ENCODE measurements around the gene THRB.

Gene THRB

GRCh38 chr3:24249523-24249922, 245.1 kb downstream of the THRB start:
- no peaks in the 10 kb centered on the region for H3K27me3 ChIP-seq (ENCODE audit: control insufficient read depth in 1 of 2, insufficient read depth in 1 of 2, low read length in 2 of 2)
- H3K9me3 ChIP-seq (ENCODE audit: control insufficient read depth, low read length), result no peaks in the 10 kb centered on the region
- no peak overlapping the region for H2BK15ac ChIP-seq (ENCODE audit: low read depth, poor library complexity, severe bottlenecking)
- no peak overlapping the region for H3K4me2 ChIP-seq (ENCODE audit: low read length, poor library complexity, severe bottlenecking)
- no peak overlapping the region for H2BK5ac ChIP-seq (ENCODE audit: low read depth, low read length, poor library complexity, severe bottlenecking)
- no peak overlapping the region for H2BK120ac ChIP-seq (ENCODE audit: low read depth, low read length)
- no peak overlapping the region for H4K91ac ChIP-seq (ENCODE audit: low read length)
- H3K23ac ChIP-seq (ENCODE audit: low read length in 2 of 2), result no peak overlapping the region
- H4K8ac ChIP-seq (ENCODE audit: low read length), result no peak overlapping the region
- no peak for DNase-seq
- no peak overlapping the region for H3K18ac ChIP-seq (ENCODE audit: low read depth in 1 of 2, low read length in 2 of 2)
- 100% methylated on average over 1 of the region's 1 CpG for WGBS
- no peaks in the 10 kb centered on the region for H3K4me1 ChIP-seq (ENCODE audit: control insufficient read depth, insufficient read depth, low read depth, low read length)
- no peak overlapping the region for H2AFZ ChIP-seq (ENCODE audit: low read depth, low read length)
- no peak overlapping the region for H3K14ac ChIP-seq (ENCODE audit: low read length in 2 of 2)
- H2AK5ac ChIP-seq (ENCODE audit: low read length, severe bottlenecking), result no peak overlapping the region
- H3K9ac ChIP-seq (ENCODE audit: low read length), result no peak overlapping the region
- no peak overlapping the region for H3K27ac ChIP-seq (ENCODE audit: low read length, poor library complexity, severe bottlenecking)
- H3K4ac ChIP-seq (ENCODE audit: low read depth in 1 of 2, low read length in 2 of 2), result no peak overlapping the region
- H2BK12ac ChIP-seq (ENCODE audit: low read length in 2 of 2), result no peak overlapping the region
- no peaks in the 10 kb centered on the region for H3K36me3 ChIP-seq (ENCODE audit: control insufficient read depth in 1 of 2, insufficient read depth in 2 of 2, low read depth in 1 of 2, low read length in 2 of 2)
- H3K4me3 ChIP-seq (ENCODE audit: insufficient read depth in 1 of 2, low read depth in 1 of 2, low read length in 2 of 2), result no peak overlapping the region
- H3K79me1 ChIP-seq (replicated peaks; ENCODE audit: low read length, poor library complexity, severe bottlenecking), result no peaks in the 10 kb centered on the region

DNA sequence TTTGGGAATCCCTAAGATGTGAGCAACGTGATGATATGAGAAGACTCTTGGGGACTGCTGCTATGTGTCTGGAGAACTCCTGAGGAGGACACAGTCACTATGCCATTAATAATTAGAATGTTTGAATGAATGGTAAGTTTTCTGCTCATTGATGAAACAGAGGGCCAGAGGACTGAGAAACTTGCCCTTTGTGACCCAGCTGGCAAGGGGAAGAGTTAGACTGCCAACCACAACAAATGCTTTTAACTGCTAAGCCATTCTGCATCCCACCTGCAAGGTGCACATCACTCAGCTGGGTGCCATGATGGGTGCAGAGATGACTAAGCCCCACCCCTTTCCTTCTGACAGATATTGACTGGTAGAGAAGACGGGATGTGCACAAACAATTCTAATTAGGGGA, 249.6 kb downstream of the THRB start:
- H3K9ac ChIP-seq (ENCODE audit: low read length), result no peak overlapping the region
- no peak overlapping the region for H3K18ac ChIP-seq (ENCODE audit: low read depth in 1 of 2, low read length in 2 of 2)
- no peak overlapping the region for H2BK5ac ChIP-seq (ENCODE audit: low read depth, low read length, poor library complexity, severe bottlenecking)
- H3K9me3 ChIP-seq (ENCODE audit: control insufficient read depth, low read length), result no peaks in the 10 kb centered on the region
- no peak overlapping the region for H3K4me3 ChIP-seq (ENCODE audit: insufficient read depth in 1 of 2, low read depth in 1 of 2, low read length in 2 of 2)
- no peak for DNase-seq
- H3K27ac ChIP-seq (ENCODE audit: low read length, poor library complexity, severe bottlenecking), result no peak overlapping the region
- H3K4me2 ChIP-seq (ENCODE audit: low read length, poor library complexity, severe bottlenecking), result no peak overlapping the region
- no peak overlapping the region for H3K23ac ChIP-seq (ENCODE audit: low read length in 2 of 2)
- H3K27me3 ChIP-seq (ENCODE audit: control insufficient read depth in 1 of 2, insufficient read depth in 1 of 2, low read length in 2 of 2), result no peaks in the 10 kb centered on the region
- no peak overlapping the region for H2AK5ac ChIP-seq (ENCODE audit: low read length, severe bottlenecking)
- 87% methylated on average over 1 of the region's 2 CpGs for WGBS
- H3K14ac ChIP-seq (ENCODE audit: low read length in 2 of 2), result no peak overlapping the region
- H2BK12ac ChIP-seq (ENCODE audit: low read length in 2 of 2), result no peak overlapping the region
- no peak overlapping the region for H2BK15ac ChIP-seq (ENCODE audit: low read depth, poor library complexity, severe bottlenecking)
- no peak overlapping the region for H4K8ac ChIP-seq (ENCODE audit: low read length)
- no peaks in the 10 kb centered on the region for H3K79me1 ChIP-seq (replicated peaks; ENCODE audit: low read length, poor library complexity, severe bottlenecking)
- H2BK120ac ChIP-seq (ENCODE audit: low read depth, low read length), result no peak overlapping the region
- H3K36me3 ChIP-seq (ENCODE audit: control insufficient read depth in 1 of 2, insufficient read depth in 2 of 2, low read depth in 1 of 2, low read length in 2 of 2), result no peaks in the 10 kb centered on the region
- no peak overlapping the region for H3K4ac ChIP-seq (ENCODE audit: low read depth in 1 of 2, low read length in 2 of 2)
- no peak overlapping the region for H4K91ac ChIP-seq (ENCODE audit: low read length)
- no peak overlapping the region for H2AFZ ChIP-seq (ENCODE audit: low read depth, low read length)
- peaks cover 2% of the 10 kb centered on the region for H3K4me1 ChIP-seq (ENCODE audit: control insufficient read depth, insufficient read depth, low read depth, low read length)

DNA sequence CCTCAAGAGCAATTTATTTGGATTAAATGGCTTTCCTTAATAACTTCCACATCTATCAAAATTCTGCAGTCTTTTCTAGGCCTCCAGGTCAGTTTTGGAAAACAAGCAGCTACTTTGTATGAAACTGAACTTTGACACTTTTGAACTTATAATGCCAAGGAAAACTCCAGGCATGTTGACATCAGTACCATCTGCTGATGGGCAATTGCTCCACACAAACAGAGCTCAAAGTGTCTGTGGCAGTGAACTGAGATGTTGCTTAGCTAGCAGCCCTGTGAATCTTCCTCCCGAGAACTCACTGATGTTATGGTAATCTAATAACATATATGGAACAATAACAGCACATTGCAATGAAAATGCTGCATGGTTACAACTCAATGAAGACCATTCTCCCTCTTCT, 250.2 kb downstream of the THRB start:
- H3K27ac ChIP-seq (ENCODE audit: low read length, poor library complexity, severe bottlenecking), result no peak overlapping the region
- H3K27me3 ChIP-seq (ENCODE audit: control insufficient read depth in 1 of 2, insufficient read depth in 1 of 2, low read length in 2 of 2), result no peaks in the 10 kb centered on the region
- H3K79me1 ChIP-seq (replicated peaks; ENCODE audit: low read length, poor library complexity, severe bottlenecking), result no peaks in the 10 kb centered on the region
- no peak overlapping the region for H2AK5ac ChIP-seq (ENCODE audit: low read length, severe bottlenecking)
- no peak overlapping the region for H3K18ac ChIP-seq (ENCODE audit: low read depth in 1 of 2, low read length in 2 of 2)
- no peak overlapping the region for H2BK120ac ChIP-seq (ENCODE audit: low read depth, low read length)
- peaks cover 2% of the 10 kb centered on the region for H3K4me1 ChIP-seq (ENCODE audit: control insufficient read depth, insufficient read depth, low read depth, low read length)
- H3K36me3 ChIP-seq (ENCODE audit: control insufficient read depth in 1 of 2, insufficient read depth in 2 of 2, low read depth in 1 of 2, low read length in 2 of 2), result no peaks in the 10 kb centered on the region
- H3K4me2 ChIP-seq (ENCODE audit: low read length, poor library complexity, severe bottlenecking), result no peak overlapping the region
- H4K8ac ChIP-seq (ENCODE audit: low read length), result no peak overlapping the region
- H3K9ac ChIP-seq (ENCODE audit: low read length), result no peak overlapping the region
- H2BK12ac ChIP-seq (ENCODE audit: low read length in 2 of 2), result no peak overlapping the region
- H3K4me3 ChIP-seq (ENCODE audit: insufficient read depth in 1 of 2, low read depth in 1 of 2, low read length in 2 of 2), result no peak overlapping the region
- H3K4ac ChIP-seq (ENCODE audit: low read depth in 1 of 2, low read length in 2 of 2), result no peak overlapping the region
- H2AFZ ChIP-seq (ENCODE audit: low read depth, low read length), result no peak overlapping the region
- no peak overlapping the region for H3K14ac ChIP-seq (ENCODE audit: low read length in 2 of 2)
- no peak overlapping the region for H4K91ac ChIP-seq (ENCODE audit: low read length)
- no peak for DNase-seq
- no peak overlapping the region for H2BK15ac ChIP-seq (ENCODE audit: low read depth, poor library complexity, severe bottlenecking)
- no peak overlapping the region for H3K23ac ChIP-seq (ENCODE audit: low read length in 2 of 2)
- H2BK5ac ChIP-seq (ENCODE audit: low read depth, low read length, poor library complexity, severe bottlenecking), result no peak overlapping the region
- H3K9me3 ChIP-seq (ENCODE audit: control insufficient read depth, low read length), result no peaks in the 10 kb centered on the region
- no CpG with 5 or more reads among the region's 1 CpG for WGBS

- Histone ChIP-seq H2BK12ac (ENCODE audit: low read length in 2 of 2) (no peak overlapping the region), H2BK15ac (ENCODE audit: low read depth, poor library complexity, severe bottlenecking) (no peak overlapping the region), H2AK5ac (ENCODE audit: low read length, severe bottlenecking) (peak overlapping the region; percentile 30), H4K91ac (ENCODE audit: low read length) (no peak overlapping the region), H3K79me1 (replicated peaks; ENCODE audit: low read length, poor library complexity, severe bottlenecking) (no peaks in the 10 kb centered on the region), H2BK120ac (ENCODE audit: low read depth, low read length) (no peak overlapping the region), H2BK5ac (ENCODE audit: low read depth, low read length, poor library complexity, severe bottlenecking) (no peak overlapping the region), H3K18ac (ENCODE audit: low read depth in 1 of 2, low read length in 2 of 2) (peak overlapping the region in 1 of 2 experiments; percentile 53), H3K27me3 (ENCODE audit: control insufficient read depth in 1 of 2, insufficient read depth in 1 of 2, low read length in 2 of 2) (no peaks in the 10 kb centered on the region), H3K4me3 (ENCODE audit: insufficient read depth in 1 of 2, low read depth in 1 of 2, low read length in 2 of 2) (peak overlapping the region in 1 of 2 experiments; percentile 14), H3K4me2 (ENCODE audit: low read length, poor library complexity, severe bottlenecking) (no peak overlapping the region), H3K9ac (ENCODE audit: low read length) (peak overlapping the region; percentile 36), H4K8ac (ENCODE audit: low read length) (no peak overlapping the region), H3K4ac (ENCODE audit: low read depth in 1 of 2, low read length in 2 of 2) (peak overlapping the region in 1 of 2 experiments; percentile 18), H3K23ac (ENCODE audit: low read length in 2 of 2) (no peak overlapping the region), H3K9me3 (ENCODE audit: control insufficient read depth, low read length) (no peaks in the 10 kb centered on the region), H2AFZ (ENCODE audit: low read depth, low read length) (no peak overlapping the region), H3K14ac (ENCODE audit: low read length in 2 of 2) (peak overlapping the region in 1 of 2 experiments; percentile 11), H3K4me1 (ENCODE audit: control insufficient read depth, insufficient read depth, low read depth, low read length) (peaks cover 6% of the 10 kb centered on the region), H3K27ac (ENCODE audit: low read length, poor library complexity, severe bottlenecking) (no peak overlapping the region), H3K36me3 (ENCODE audit: control insufficient read depth in 1 of 2, insufficient read depth in 2 of 2, low read depth in 1 of 2, low read length in 2 of 2) (no peaks in the 10 kb centered on the region)
- WGBS, result 55% methylated on average over 6 of the region's 6 CpGs
- peak; percentile 18 for DNase-seq
These were observed 252.5 kb downstream of the THRB start for GRCh38 chr3:24242012-24242698.
